IPS-20b (cell line): ENCODE measurements around the gene SLC39A11.

Experiments used
- H3K27ac ChIP-seq: one replicate; pipeline ENCODE4 v1.5.1; 2013; ENCODE audit warnings: low read length
- H3K27me3 ChIP-seq: 2 replicates; pipeline ENCODE4 v1.6.1; 2013; ENCODE audit warnings: mild to moderate bottlenecking, low read length, inconsistent platforms; ENCODE audit not compliant: insufficient read depth
- H3K36me3 ChIP-seq: 2 replicates; pipeline ENCODE4 v1.6.1; 2013; ENCODE audit warnings: low read depth, mild to moderate bottlenecking, inconsistent platforms, low read length, moderate library complexity; ENCODE audit not compliant: insufficient read depth
- H3K4me1 ChIP-seq: 2 replicates; pipeline ENCODE4 v1.6.1; 2013; ENCODE audit warnings: mild to moderate bottlenecking, control low read depth, inconsistent platforms, low read length, moderate library complexity; ENCODE audit not compliant: insufficient read depth
- H3K4me3 ChIP-seq: 2 replicates; pipeline ENCODE4 v1.5.1; 2013; ENCODE audit warnings: mild to moderate bottlenecking, low read length, inconsistent platforms
- H3K9ac ChIP-seq: 2 replicates; pipeline ENCODE4 v1.6.1; 2013; ENCODE audit warnings: low read depth, mild to moderate bottlenecking, inconsistent platforms, low read length, moderate library complexity
- H3K9me3 ChIP-seq: 2 replicates; pipeline ENCODE4 v1.6.1; 2013; ENCODE audit warnings: mild to moderate bottlenecking, low read depth, low read length, inconsistent platforms; ENCODE audit not compliant: insufficient read depth

Gene SLC39A11

DNA sequence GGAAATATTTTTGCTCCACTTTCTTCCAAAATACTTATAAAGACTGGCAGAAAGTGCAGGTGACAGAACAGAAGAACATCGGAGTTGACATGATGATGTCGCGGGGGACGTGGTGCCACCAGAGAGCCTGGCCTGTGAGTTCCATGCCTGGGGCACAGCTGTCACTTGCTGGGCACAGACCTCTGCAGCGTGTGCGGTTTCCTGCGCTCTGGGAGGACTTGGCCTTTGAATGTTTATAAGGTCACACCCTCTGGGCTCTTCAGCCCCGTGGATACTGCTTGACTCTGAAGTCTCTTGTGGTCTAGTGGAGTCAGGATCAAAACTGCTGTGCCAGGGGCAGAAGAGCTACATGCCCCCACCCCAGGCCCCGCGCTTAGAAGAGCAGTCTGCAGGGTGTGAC, 357.9 kb downstream of the SLC39A11 start:
- Histone ChIP-seq H3K27ac (no peak overlapping the region), H3K9me3 (no peaks in the 10 kb centered on the region), H3K27me3 (no peaks in the 10 kb centered on the region), H3K4me3 (no peak overlapping the region), H3K9ac (no peak overlapping the region), H3K4me1 (no peaks in the 10 kb centered on the region), H3K36me3 (no peaks in the 10 kb centered on the region)

DNA sequence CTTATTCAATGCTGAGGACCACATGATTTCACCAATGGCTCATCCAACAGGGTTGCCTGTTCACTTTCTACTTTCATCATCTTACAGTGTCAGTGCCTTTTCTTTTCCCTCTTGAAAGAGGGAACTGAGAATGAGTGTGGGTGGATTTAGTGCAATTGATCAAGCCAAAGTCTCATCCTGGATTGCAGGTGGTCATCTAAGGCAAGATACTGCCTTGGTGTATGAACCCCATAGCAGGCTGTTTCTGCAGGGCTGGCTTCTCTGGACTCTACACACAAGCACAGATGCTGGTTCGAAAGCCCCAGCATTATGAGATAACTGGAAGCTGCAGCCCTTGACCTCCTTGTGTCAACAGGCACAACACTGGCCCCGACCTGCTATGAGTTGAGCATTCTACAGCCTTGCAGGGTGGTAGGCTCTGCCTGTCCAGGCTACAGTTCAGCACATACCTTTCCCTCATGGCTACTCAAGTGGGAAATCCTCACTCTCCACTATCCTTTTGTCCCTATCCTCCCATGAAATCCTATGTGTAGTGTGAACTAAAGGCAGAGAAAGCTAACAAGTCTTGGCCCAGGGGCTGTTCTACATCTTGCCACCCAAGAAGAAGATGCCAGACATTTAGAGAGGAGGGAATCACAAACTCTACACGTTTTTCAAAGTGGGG, 358.7 kb downstream of the SLC39A11 start:
- no peak overlapping the region for H3K9ac ChIP-seq
- H3K27ac ChIP-seq: no peak overlapping the region
- H3K4me1 ChIP-seq: no peaks in the 10 kb centered on the region
- H3K4me3 ChIP-seq: no peak overlapping the region
- no peaks in the 10 kb centered on the region for H3K36me3 ChIP-seq
- no peaks in the 10 kb centered on the region for H3K9me3 ChIP-seq
- H3K27me3 ChIP-seq: no peaks in the 10 kb centered on the region

DNA sequence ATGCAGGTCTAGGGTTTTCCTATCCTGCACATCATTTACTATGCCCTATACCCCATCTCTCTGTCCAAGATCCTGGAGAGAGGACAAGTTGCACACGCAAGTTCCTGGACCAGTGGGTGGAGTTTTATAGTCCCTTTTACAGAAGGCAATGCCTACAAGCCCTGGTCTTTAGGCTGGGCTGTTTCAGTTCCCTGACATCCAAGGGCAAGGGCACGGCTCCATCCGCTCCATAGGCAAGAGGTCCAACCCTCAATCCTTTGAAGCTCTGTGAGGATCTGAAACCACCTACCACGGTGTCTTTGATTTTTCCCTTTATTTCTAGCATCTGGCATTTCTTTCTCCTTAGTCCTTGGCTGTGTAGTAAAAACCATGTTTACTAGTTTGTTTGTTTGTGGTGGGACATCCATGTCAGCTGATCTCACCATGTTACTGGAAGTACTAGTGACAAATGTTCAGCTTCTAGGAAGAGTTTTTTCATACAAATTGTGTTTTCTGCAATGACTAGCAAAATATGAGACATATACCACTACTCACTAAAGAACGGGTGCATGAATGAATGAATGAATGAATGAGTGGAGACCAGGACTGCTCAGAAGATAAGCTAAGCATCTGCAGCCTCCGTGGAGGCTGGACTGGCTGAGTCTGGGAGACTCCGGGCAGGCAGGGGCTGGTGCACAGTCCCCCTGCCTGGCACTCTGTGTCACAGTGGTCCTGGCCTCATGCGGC, 359.4 kb downstream of the SLC39A11 start:
- Histone ChIP-seq H3K4me1 (no peaks in the 10 kb centered on the region), H3K9me3 (no peaks in the 10 kb centered on the region), H3K9ac (no peak overlapping the region), H3K27me3 (no peaks in the 10 kb centered on the region), H3K36me3 (no peaks in the 10 kb centered on the region), H3K27ac (no peak overlapping the region), H3K4me3 (no peak overlapping the region)

DNA sequence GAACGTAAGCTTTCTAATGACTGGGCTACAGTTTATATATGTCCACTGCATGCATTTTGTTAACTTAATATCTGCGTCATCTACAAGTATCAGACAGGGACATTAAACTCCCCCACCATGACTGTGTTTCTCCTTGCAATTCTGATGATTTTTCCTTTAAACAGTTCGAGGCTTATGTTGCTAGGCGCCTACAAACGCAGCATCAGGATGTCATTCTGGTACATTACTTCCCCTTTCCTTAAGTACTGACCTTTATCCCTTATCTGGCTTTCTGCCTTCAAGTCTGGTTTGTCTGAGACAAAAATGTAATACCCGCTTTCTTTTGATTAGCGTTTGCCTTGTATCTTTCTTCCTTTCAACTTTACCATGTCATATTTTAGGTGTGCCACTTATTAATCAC, 362.4 kb downstream of the SLC39A11 start:
- Histone ChIP-seq H3K9ac (no peak overlapping the region), H3K36me3 (no peaks in the 10 kb centered on the region), H3K9me3 (no peaks in the 10 kb centered on the region), H3K4me1 (peaks cover 4% of the 10 kb centered on the region), H3K27me3 (no peaks in the 10 kb centered on the region), H3K4me3 (no peak overlapping the region), H3K27ac (no peak overlapping the region)

DNA sequence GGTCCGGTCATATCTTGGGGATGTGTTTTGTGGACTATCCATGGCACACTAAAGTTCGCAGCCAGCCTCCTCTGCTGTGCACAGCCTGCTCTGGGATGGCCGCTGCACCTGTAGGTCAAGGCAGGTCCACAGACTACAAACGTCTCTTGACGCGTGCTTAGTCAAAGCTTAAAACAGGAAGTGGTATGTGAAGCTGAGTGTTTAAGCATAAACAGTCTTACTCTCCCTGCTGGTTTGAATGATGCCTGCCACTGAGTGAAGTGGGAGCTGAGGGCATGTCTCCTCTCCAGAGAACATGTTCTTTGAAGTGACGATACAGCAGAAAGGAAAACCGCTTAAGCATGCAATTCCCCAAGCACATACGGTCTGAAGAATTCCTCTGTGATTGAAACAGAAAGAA, 365.6 kb downstream of the SLC39A11 start:
- H3K9ac ChIP-seq: no peak overlapping the region
- H3K9me3 ChIP-seq: no peaks in the 10 kb centered on the region
- H3K27me3 ChIP-seq: no peaks in the 10 kb centered on the region
- H3K36me3 ChIP-seq: no peaks in the 10 kb centered on the region
- H3K4me3 ChIP-seq: no peak overlapping the region
- peaks cover 18% of the 10 kb centered on the region for H3K4me1 ChIP-seq
- no peak overlapping the region for H3K27ac ChIP-seq

DNA sequence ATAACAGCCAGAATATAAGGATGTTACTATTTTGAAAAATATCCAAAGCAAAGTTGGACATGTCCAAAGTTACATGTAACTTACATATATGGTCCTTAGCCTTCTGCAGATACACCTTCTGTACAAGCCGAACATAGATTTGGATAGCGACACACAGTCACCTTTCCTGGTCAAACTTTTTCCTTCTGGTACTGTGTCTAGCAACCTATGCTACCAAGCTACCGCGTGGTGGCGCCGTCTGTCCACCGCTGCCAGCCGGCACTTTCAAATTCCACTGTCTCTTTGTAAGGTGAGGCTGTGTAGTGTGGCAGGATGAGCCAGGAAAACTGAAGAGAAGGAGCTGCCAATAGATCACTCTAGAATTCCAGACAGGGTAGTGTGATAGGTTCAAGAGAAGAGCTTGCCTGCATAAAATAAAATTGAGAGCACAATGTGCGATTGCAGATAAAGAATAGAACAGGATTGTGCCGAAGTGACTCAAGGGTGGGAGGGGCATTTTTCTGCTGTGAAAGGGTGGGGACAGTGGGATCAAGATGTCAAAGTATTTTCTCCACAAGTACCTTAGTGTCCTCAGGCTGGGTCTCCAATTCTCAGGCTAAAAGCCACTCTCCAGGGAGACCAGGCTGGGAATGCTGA, 366.9 kb downstream of the SLC39A11 start:
- Histone ChIP-seq H3K4me3 (no peak overlapping the region), H3K36me3 (no peaks in the 10 kb centered on the region), H3K9me3 (no peaks in the 10 kb centered on the region), H3K27ac (no peak overlapping the region), H3K9ac (no peak overlapping the region), H3K27me3 (no peaks in the 10 kb centered on the region), H3K4me1 (peaks cover 19% of the 10 kb centered on the region)

DNA sequence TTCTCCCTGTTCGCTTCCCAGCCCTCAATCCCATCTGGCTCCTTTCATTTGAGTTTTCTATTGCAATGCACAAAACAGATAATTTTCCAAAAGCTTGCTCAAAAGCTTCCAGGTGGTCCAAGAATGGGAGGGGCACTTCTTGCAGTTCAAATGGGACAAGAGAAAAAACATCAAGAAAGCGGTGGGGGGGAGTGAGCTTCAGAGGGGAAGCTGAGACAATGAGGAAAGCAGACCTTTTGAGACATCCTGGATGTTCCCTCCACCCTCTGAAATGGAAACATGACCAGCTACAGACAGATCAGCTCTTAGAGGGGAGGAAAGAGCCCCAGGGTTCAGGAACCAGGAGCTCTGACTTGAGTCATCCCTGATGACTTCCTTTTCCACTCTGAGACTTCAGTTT, 368.2 kb downstream of the SLC39A11 start:
- no peaks in the 10 kb centered on the region for H3K36me3 ChIP-seq
- H3K27ac ChIP-seq: no peak overlapping the region
- no peaks in the 10 kb centered on the region for H3K27me3 ChIP-seq
- H3K9ac ChIP-seq: no peak overlapping the region
- H3K9me3 ChIP-seq: no peaks in the 10 kb centered on the region
- H3K4me1 ChIP-seq: peaks cover 27% of the 10 kb centered on the region
- no peak overlapping the region for H3K4me3 ChIP-seq

DNA sequence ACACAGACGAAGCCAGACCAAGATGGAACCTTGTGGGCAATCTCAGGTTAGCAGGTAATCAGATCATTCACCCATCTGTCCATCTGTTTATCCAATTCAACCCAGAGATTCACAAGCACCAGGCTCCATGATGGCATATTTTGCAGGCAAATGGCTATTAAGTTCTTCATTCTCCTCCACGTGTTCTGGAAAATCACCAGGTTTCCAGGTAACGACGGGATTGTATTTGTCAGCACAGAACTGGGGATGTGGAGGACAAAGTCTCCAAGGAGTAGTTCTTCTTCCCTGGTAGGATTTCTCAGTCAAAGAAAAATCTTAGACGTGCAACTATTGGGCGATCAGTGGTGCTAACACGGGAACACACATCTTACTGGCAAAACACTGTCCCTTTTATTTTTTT, 368.8 kb downstream of the SLC39A11 start:
- Histone ChIP-seq H3K9me3 (no peaks in the 10 kb centered on the region), H3K27ac (no peak overlapping the region), H3K4me1 (peaks cover 29% of the 10 kb centered on the region), H3K36me3 (no peaks in the 10 kb centered on the region), H3K27me3 (no peaks in the 10 kb centered on the region), H3K9ac (no peak overlapping the region), H3K4me3 (no peak overlapping the region)

DNA sequence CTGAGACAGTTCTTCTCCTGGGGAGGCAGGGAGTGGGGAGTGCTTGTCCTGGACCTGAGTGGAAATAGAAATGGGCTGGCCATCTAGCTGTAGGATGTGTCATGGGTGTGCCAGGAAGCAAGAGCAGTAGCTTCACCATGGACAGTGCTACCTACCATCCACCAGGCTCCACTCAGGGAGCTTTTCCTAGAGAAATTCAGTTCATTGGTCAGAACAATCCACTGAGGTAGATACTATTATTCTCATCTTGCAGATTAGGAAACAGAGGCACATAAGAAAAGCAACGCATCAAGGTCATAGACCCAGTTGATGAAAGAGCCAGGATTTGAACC, 372.0 kb downstream of the SLC39A11 start:
- Histone ChIP-seq H3K27ac (no peak overlapping the region), H3K36me3 (no peaks in the 10 kb centered on the region), H3K9ac (no peak overlapping the region), H3K4me3 (no peak overlapping the region), H3K4me1 (peaks cover 25% of the 10 kb centered on the region), H3K27me3 (no peaks in the 10 kb centered on the region), H3K9me3 (no peaks in the 10 kb centered on the region)

DNA sequence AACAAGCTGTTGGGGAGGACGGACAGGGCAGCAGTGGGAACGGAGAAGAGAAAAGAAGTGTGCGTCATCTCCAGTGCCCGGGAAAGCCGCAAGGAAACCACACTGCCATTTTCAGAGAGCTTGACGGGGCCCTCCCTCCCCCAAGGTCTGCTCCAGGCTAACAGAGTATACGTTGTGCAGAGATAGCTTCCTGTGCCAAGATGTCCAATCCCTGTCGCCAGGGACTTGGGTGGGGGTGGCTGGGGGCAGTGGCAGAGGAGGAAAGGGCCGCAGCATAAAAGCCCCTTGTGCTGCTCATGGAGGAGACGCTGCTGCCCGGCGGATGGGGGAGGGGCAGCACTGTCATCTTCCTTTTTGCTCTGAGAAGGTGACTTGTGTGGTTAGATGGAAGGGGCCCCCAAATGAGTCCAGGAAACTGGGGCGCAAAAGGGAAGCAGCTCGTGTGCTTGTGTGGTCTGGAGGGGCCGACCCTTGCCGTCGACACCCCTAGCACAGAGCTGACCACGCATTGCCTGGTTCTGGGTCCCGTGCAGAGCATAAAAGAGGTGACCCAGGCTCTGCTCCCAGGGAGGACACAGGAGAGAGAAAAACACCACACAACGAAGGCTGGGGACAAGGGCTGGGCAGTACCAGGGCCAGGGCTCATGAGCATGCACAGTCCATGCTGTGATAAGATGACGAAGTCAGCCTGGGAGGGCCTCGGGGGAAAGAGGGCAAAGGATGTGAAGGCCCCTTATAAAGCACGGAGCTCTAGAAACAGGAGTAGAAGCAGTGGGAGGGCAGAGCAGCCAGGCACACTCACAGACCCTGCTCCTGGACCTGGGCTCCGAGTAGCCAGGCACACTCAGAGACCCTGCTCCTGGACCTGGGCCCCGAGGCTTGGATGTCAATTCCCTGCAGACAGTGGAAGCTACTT, 372.7 kb downstream of the SLC39A11 start:
- no peak overlapping the region for H3K27ac ChIP-seq
- H3K9me3 ChIP-seq: no peaks in the 10 kb centered on the region
- H3K4me3 ChIP-seq: no peak overlapping the region
- no peaks in the 10 kb centered on the region for H3K36me3 ChIP-seq
- H3K9ac ChIP-seq: no peak overlapping the region
- H3K27me3 ChIP-seq: no peaks in the 10 kb centered on the region
- peaks cover 25% of the 10 kb centered on the region for H3K4me1 ChIP-seq

DNA sequence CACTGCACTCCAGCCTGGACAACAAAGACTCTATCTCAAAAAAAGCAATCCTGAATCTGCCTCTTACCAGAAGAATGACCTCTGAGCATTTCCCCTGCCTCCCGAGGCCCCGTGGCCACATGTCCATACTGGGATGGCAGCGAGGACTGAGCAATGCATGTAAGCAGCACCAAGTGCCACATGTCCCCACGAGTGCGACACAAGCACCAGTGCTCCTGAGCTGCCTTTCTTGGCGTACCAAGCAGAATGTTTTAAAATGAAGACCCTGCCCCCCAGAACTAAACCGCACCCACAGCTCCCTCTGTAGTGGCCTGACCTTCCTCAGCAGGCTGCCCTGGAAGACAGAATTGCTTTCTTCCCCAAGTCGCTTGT, 373.3 kb downstream of the SLC39A11 start:
- H3K4me1 ChIP-seq: peaks cover 23% of the 10 kb centered on the region

More for the DNA sequence above, 373.3 kb downstream of the SLC39A11 start:
- no peak overlapping the region for H3K9ac ChIP-seq
- H3K27ac ChIP-seq: no peak overlapping the region
- no peaks in the 10 kb centered on the region for H3K27me3 ChIP-seq
- H3K36me3 ChIP-seq: no peaks in the 10 kb centered on the region
- H3K9me3 ChIP-seq: no peaks in the 10 kb centered on the region
- no peak overlapping the region for H3K4me3 ChIP-seq
